ENCODE measurements around the gene MTFMT. TPM values are rescaled to one million over a fixed set of nuclear protein-coding genes. Genes with fewer than 3 reads are reported as not detected.

MTFMT gene
- total RNA-seq, 1 donor from 2014 or later: 30.3 TPM

DNA sequence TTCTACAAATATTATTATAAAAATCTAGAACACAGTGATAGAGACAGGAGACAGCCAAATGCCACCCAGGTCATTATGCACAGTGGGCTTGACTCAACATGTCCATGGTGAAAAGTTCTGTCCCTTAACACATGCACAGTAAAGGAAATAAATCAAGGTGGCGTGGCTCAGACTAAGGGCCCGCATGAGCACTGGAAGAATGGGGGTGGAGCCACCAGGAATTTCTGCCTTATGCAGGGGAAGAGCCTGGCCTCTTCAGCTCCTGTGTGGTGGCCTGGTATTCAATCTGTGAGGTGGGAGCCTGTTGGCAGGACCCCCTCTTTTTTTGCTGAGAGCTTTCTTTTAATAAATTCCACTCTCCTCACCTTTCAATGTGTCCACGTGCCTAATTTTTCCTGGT is 22.6 kb downstream of the MTFMT start:
- no peaks in the 10 kb centered on the region for H3K9me3 Mint-ChIP-seq
- H3K36me3 Mint-ChIP-seq: peaks cover 21% of the 10 kb centered on the region
- Histone ChIP-seq H3K79me2 (ENCODE audit: low read depth) (no peaks in the 10 kb centered on the region), H3K4me3 (no peak overlapping the region), H4K20me1 (ENCODE audit: low read depth) (no peaks in the 10 kb centered on the region), H2AFZ (replicated peaks) (no peak overlapping the region), H3K9me3 (ENCODE audit: low read depth) (no peaks in the 10 kb centered on the region), H3F3A (ENCODE audit: low read depth) (peaks cover 18% of the 10 kb centered on the region), H3K4me1 (peaks cover 6% of the 10 kb centered on the region), H3K27ac (peak overlapping the region; percentile 56), H3K36me3 (no peaks in the 10 kb centered on the region), H3K4me2 (no peak overlapping the region), H3K27me3 (no peaks in the 10 kb centered on the region), H3K9ac (no peak overlapping the region)
- no peak overlapping the region for H3K4me3 Mint-ChIP-seq
- no peaks in the 10 kb centered on the region for H3K27me3 Mint-ChIP-seq (ENCODE audit: insufficient read depth, low read depth)
- TF ChIP-seq EZH2phosphoT487 (IDR thresholded peaks at IDR 0.05) (no peak), EZH2 (IDR thresholded peaks at IDR 0.05) (no peak)
- TF ChIP-seq, protein P1, sequence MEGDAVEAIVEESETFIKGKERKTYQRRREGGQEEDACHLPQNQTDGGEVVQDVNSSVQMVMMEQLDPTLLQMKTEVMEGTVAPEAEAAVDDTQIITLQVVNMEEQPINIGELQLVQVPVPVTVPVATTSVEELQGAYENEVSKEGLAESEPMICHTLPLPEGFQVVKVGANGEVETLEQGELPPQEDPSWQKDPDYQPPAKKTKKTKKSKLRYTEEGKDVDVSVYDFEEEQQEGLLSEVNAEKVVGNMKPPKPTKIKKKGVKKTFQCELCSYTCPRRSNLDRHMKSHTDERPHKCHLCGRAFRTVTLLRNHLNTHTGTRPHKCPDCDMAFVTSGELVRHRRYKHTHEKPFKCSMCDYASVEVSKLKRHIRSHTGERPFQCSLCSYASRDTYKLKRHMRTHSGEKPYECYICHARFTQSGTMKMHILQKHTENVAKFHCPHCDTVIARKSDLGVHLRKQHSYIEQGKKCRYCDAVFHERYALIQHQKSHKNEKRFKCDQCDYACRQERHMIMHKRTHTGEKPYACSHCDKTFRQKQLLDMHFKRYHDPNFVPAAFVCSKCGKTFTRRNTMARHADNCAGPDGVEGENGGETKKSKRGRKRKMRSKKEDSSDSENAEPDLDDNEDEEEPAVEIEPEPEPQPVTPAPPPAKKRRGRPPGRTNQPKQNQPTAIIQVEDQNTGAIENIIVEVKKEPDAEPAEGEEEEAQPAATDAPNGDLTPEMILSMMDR (IDR thresholded peaks at IDR 0.05): no peak
- DNase-seq (ENCODE audit: low spot score): no peak
- no peak overlapping the region for H3K27ac Mint-ChIP-seq
- H3K4me1 Mint-ChIP-seq: no peaks in the 10 kb centered on the region

DNA sequence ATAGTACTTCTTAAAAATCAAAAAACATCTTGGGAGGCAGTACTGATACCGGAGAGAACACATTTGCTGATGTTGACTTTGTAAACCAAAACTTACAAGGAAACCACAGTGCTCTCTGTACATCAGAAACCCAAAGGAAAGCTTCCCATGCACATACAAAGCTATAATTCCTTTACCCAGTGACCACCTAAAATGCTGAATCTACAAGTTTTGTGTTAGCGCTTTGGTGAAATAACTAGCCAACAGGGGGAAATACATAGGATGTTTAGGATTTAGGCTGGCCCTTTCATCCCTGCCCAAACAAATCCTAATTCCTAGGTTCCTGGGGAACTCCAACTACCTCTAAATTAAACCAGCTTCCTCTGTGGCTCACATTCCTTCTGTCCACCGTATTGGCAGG is 24.4 kb downstream of the MTFMT start:
- peaks cover 6% of the 10 kb centered on the region for H3K4me1 ChIP-seq
- H2AFZ ChIP-seq (replicated peaks): no peak overlapping the region
- Mint-ChIP-seq H3K27me3 (ENCODE audit: insufficient read depth, low read depth) (no peaks in the 10 kb centered on the region), H3K4me3 (no peak overlapping the region), H3K27ac (no peak overlapping the region), H3K36me3 (peaks cover 23% of the 10 kb centered on the region), H3K4me1 (no peaks in the 10 kb centered on the region), H3K9me3 (no peaks in the 10 kb centered on the region)
- H3F3A ChIP-seq (ENCODE audit: low read depth): peaks cover 14% of the 10 kb centered on the region
- no peak for DNase-seq (ENCODE audit: low spot score)
- H3K4me3 ChIP-seq: no peak overlapping the region
- no peak for TF ChIP-seq EZH2phosphoT487 (IDR thresholded peaks at IDR 0.05)
- no peak for TF ChIP-seq EZH2 (IDR thresholded peaks at IDR 0.05)
- TF ChIP-seq, protein P1 (IDR thresholded peaks at IDR 0.05): no peak
- H3K79me2 ChIP-seq (ENCODE audit: low read depth): no peaks in the 10 kb centered on the region
- H3K4me2 ChIP-seq: no peak overlapping the region
- no peak overlapping the region for H3K9ac ChIP-seq
- H3K36me3 ChIP-seq: no peaks in the 10 kb centered on the region
- H3K27me3 ChIP-seq: no peaks in the 10 kb centered on the region
- H3K9me3 ChIP-seq (ENCODE audit: low read depth): no peaks in the 10 kb centered on the region
- H3K27ac ChIP-seq: no peak overlapping the region
- no peaks in the 10 kb centered on the region for H4K20me1 ChIP-seq (ENCODE audit: low read depth)

DNA sequence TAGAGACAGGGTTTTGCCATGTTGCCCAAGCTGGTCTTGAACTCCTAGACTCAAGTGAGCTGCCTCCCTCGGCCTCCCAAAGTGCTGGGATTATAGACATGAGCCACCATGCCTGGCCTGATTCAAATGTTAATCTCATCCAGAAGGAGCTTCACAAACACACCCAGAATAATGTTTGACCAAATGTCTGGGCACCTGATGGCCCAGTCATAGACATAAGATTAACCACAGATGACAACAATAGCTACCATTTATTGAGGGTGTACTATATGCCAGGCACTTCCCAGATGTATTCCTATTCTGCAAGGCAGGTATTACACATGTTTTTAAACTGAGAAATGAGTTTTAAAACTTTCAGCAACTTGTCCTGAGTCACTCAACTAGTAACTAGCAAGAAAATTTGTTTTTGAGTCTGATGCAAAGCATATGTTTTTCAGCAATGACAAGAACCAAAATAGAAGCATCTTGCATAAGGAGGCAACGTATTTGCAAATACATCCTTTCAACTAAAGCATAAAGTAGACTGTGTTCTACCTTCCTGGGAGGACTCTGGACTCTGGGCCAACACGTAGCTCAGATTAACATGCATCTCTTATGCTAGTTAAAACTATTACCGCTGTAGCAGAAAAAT is 31.6 kb downstream of the MTFMT start:
- H3K9me3 ChIP-seq (ENCODE audit: low read depth): no peaks in the 10 kb centered on the region
- Mint-ChIP-seq H3K9me3 (no peaks in the 10 kb centered on the region), H3K4me3 (no peak overlapping the region)

More for the DNA sequence above, 31.6 kb downstream of the MTFMT start:
- Histone ChIP-seq H3K9ac (no peak overlapping the region), H3F3A (ENCODE audit: low read depth) (no peaks in the 10 kb centered on the region), H3K27ac (no peak overlapping the region), H2AFZ (replicated peaks) (no peak overlapping the region), H3K4me2 (no peak overlapping the region), H3K4me1 (no peaks in the 10 kb centered on the region), H4K20me1 (ENCODE audit: low read depth) (no peaks in the 10 kb centered on the region), H3K79me2 (ENCODE audit: low read depth) (no peaks in the 10 kb centered on the region), H3K36me3 (no peaks in the 10 kb centered on the region), H3K27me3 (no peaks in the 10 kb centered on the region), H3K4me3 (no peak overlapping the region)
- no peaks in the 10 kb centered on the region for H3K27me3 Mint-ChIP-seq (ENCODE audit: insufficient read depth, low read depth)
- no peak overlapping the region for H3K27ac Mint-ChIP-seq
- H3K36me3 Mint-ChIP-seq: peaks cover 7% of the 10 kb centered on the region
- H3K4me1 Mint-ChIP-seq: no peaks in the 10 kb centered on the region
- no peak for DNase-seq (ENCODE audit: low spot score)
- TF ChIP-seq, protein P1 (IDR thresholded peaks at IDR 0.05): no peak
- no peak for TF ChIP-seq EZH2 (IDR thresholded peaks at IDR 0.05)
- TF ChIP-seq EZH2phosphoT487 (IDR thresholded peaks at IDR 0.05): no peak
